Measurements from ENCODE around the gene TRIP10.

TRIP10 gene

DNA sequence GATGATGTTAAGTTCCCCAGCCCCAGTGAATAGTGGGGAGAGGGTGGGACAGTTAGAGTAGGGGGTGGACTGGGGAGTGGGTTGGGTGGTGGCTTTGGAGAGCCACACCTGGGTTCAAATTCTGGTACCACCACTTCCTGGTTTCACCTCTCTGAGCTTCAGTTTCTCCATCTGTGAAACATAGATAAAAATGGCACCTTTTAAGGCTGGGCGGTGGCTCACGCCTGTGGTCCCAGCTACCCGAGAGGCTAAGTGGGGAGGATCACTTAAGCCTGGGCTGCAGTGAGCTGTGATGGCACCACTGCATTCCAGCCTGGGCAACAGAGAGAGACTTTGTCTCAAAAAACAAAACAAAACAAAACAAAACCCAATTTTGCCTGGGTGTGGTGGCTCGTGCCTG lies 38.9 kb downstream of the TRIP10 start:
- Histone ChIP-seq H3K36me3 (replicated peaks; ENCODE audit: insufficient read depth, low read length) (peaks cover 16% of the 10 kb centered on the region), H3K9ac (ENCODE audit: low read length) (no peak overlapping the region), H4K20me1 (ENCODE audit: insufficient read depth, low read length) (peaks cover 5% of the 10 kb centered on the region; the same call in 1 of the 2 replicates), H3K4me3 (ENCODE audit: low read length) (no peak overlapping the region), H3K4me1 (ENCODE audit: low read length) (peaks cover 42% of the 10 kb centered on the region), H3K27me3 (replicated peaks; ENCODE audit: insufficient read depth, low read length) (no peaks in the 10 kb centered on the region), H3K79me2 (ENCODE audit: low read length) (peaks cover 96% of the 10 kb centered on the region), H3K27ac (ENCODE audit: low read length) (peak overlapping the region; percentile 53; the same call in 1 of the 2 replicates), H3K4me2 (ENCODE audit: low read depth, low read length) (peak overlapping the region; percentile 39; the same call in 1 of the 2 replicates), H3F3A (ENCODE audit: insufficient read depth, low read length) (peaks cover 21% of the 10 kb centered on the region), H3K9me2 (replicated peaks; ENCODE audit: insufficient read depth, low read length) (no peaks in the 10 kb centered on the region), H3K9me3 (replicated peaks; ENCODE audit: insufficient read depth, low read length) (no peaks in the 10 kb centered on the region), H2AFZ (ENCODE audit: low read length) (no peak overlapping the region)
- DNase-seq, result peak; percentile 76
- TF ChIP-seq, protein P1, sequence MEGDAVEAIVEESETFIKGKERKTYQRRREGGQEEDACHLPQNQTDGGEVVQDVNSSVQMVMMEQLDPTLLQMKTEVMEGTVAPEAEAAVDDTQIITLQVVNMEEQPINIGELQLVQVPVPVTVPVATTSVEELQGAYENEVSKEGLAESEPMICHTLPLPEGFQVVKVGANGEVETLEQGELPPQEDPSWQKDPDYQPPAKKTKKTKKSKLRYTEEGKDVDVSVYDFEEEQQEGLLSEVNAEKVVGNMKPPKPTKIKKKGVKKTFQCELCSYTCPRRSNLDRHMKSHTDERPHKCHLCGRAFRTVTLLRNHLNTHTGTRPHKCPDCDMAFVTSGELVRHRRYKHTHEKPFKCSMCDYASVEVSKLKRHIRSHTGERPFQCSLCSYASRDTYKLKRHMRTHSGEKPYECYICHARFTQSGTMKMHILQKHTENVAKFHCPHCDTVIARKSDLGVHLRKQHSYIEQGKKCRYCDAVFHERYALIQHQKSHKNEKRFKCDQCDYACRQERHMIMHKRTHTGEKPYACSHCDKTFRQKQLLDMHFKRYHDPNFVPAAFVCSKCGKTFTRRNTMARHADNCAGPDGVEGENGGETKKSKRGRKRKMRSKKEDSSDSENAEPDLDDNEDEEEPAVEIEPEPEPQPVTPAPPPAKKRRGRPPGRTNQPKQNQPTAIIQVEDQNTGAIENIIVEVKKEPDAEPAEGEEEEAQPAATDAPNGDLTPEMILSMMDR (IDR thresholded peaks at IDR 0.05; ENCODE audit: low read length), result no peak
- TF ChIP-seq EZH2phosphoT487 (IDR thresholded peaks at IDR 0.05; ENCODE audit: low read length) (no peak), EZH2 (optimal IDR thresholded peaks at IDR 0.05; ENCODE audit: low read depth, low read length) (no peak)

DNA sequence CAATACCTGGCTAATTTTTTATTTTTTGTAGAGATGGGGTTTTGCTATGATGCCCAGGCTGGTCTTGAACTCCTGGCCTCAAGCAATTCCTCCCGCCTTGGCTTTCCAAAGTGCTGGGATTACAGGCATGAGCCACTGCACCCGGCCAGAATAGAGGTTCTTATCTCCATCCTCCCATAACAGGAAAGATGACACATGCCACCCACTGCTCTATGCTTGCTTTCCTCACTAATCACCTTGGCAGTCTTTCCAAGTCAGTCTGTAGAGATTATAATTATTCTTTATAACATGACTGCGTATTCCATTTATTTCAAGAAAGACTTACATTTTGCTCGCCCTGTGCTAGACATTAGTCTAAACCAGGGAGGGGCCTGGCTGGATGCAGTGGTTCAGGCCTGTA lies 39.7 kb downstream of the TRIP10 start:
- H3K9me2 ChIP-seq (replicated peaks; ENCODE audit: insufficient read depth, low read length), result no peaks in the 10 kb centered on the region
- no peaks in the 10 kb centered on the region for H3K27me3 ChIP-seq (replicated peaks; ENCODE audit: insufficient read depth, low read length)
- peaks cover 97% of the 10 kb centered on the region for H3K79me2 ChIP-seq (ENCODE audit: low read length)
- peaks cover 5% of the 10 kb centered on the region; the same call in 1 of the 2 replicates for H4K20me1 ChIP-seq (ENCODE audit: insufficient read depth, low read length)
- H3K4me1 ChIP-seq (ENCODE audit: low read length), result peaks cover 46% of the 10 kb centered on the region
- no peak overlapping the region for H3K4me3 ChIP-seq (ENCODE audit: low read length)
- DNase-seq, result no peak
- peak overlapping the region; percentile 53; the same call in 1 of the 2 replicates for H3K27ac ChIP-seq (ENCODE audit: low read length)
- no peak overlapping the region for H2AFZ ChIP-seq (ENCODE audit: low read length)
- no peak overlapping the region; the same call in 1 of the 2 replicates for H3K4me2 ChIP-seq (ENCODE audit: low read depth, low read length)
- H3K9ac ChIP-seq (ENCODE audit: low read length), result no peak overlapping the region
- H3F3A ChIP-seq (ENCODE audit: insufficient read depth, low read length), result peaks cover 19% of the 10 kb centered on the region
- peaks cover 16% of the 10 kb centered on the region for H3K36me3 ChIP-seq (replicated peaks; ENCODE audit: insufficient read depth, low read length)
- TF ChIP-seq EZH2phosphoT487 (IDR thresholded peaks at IDR 0.05; ENCODE audit: low read length) (no peak), EZH2 (optimal IDR thresholded peaks at IDR 0.05; ENCODE audit: low read depth, low read length) (no peak)
- TF ChIP-seq, protein P1 (IDR thresholded peaks at IDR 0.05; ENCODE audit: low read length), result no peak
- H3K9me3 ChIP-seq (replicated peaks; ENCODE audit: insufficient read depth, low read length), result no peaks in the 10 kb centered on the region

DNA sequence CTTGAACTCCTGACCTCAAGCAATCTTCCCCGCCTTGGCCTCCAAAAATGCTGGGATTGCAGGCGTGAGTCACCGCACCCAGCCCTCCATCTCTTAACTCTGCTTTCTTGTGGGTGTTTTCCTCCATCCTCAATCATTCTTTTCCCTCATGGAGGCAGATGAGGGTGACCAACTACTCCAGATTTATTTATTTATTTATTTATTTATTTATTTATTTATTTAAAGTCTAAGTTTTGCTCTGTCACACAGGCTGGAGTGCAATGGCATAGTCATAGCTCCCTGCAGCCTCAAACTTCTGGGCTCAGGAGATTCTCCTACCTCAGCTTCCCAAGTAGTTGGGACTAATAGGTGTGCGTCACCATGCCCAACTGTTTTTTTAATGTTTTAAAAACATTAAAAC lies 47.9 kb downstream of the TRIP10 start:
- H3K9me2 ChIP-seq (replicated peaks; ENCODE audit: insufficient read depth, low read length), result no peaks in the 10 kb centered on the region
- H3K4me1 ChIP-seq (ENCODE audit: low read length), result peaks cover 20% of the 10 kb centered on the region
- no peaks in the 10 kb centered on the region for H4K20me1 ChIP-seq (ENCODE audit: insufficient read depth, low read length)
- H3K79me2 ChIP-seq (ENCODE audit: low read length), result peaks cover 94% of the 10 kb centered on the region
- no peak overlapping the region for H3K4me3 ChIP-seq (ENCODE audit: low read length)
- H3K9me3 ChIP-seq (replicated peaks; ENCODE audit: insufficient read depth, low read length), result no peaks in the 10 kb centered on the region
- H3K36me3 ChIP-seq (replicated peaks; ENCODE audit: insufficient read depth, low read length), result 0 out of 2 replicates have a peak, but pooled peaks cover 4% of the 10 kb centered on the region
- no peak for DNase-seq
- no peak overlapping the region for H3K4me2 ChIP-seq (ENCODE audit: low read depth, low read length)
- H3K27ac ChIP-seq (ENCODE audit: low read length), result no peak overlapping the region
- TF ChIP-seq, protein P1 (IDR thresholded peaks at IDR 0.05; ENCODE audit: low read length), result no peak
- TF ChIP-seq EZH2phosphoT487 (IDR thresholded peaks at IDR 0.05; ENCODE audit: low read length) (no peak), EZH2 (optimal IDR thresholded peaks at IDR 0.05; ENCODE audit: low read depth, low read length) (no peak)
- H2AFZ ChIP-seq (ENCODE audit: low read length), result no peak overlapping the region
- no peaks in the 10 kb centered on the region for H3K27me3 ChIP-seq (replicated peaks; ENCODE audit: insufficient read depth, low read length)
- peaks cover 8% of the 10 kb centered on the region; the same call in 1 of the 2 replicates for H3F3A ChIP-seq (ENCODE audit: insufficient read depth, low read length)
- H3K9ac ChIP-seq (ENCODE audit: low read length), result no peak overlapping the region

All from MM.1S (cell line).